ENCODE data around the gene ISL2. TPM values are rescaled to one million over a fixed set of nuclear protein-coding genes. Genes with fewer than 3 reads are reported as not detected.
"Not testable (repeated sequence)": the region's sequence is repeated elsewhere in the genome, so short reads cannot be mapped to it uniquely, and the experiment has no call there.

Gene ISL2
- not detected for total RNA-seq
- long read RNA-seq: 0 reads

- intact Hi-C loops (cut with DNase I): no loop called here
Observed at GRCh38 chr15:76336254-76337058, at the start of gene ISL2. ISL2 (plus strand) TSS chr15:76336773; CDS start chr15:76336884, 111 bp downstream.

GRCh38 chr15:76289582-76289981 is 47.0 kb upstream of the ISL2 start:
- ATAC-seq (ENCODE audit: poor library complexity): no peak
- intact Hi-C loops (cut with DNase I): no loop called here
- DNase-seq: no peak

More at GRCh38 chr15:76336254-76337058, at the start of gene ISL2:
- DNase-seq (peak; percentile 74), ATAC-seq (ENCODE audit: poor library complexity) (no peak)

- DNase-seq (no peak), ATAC-seq (ENCODE audit: poor library complexity) (no peak)
- intact Hi-C loops (cut with DNase I): no loop called here
Observed at GRCh38 chr15:76293361-76293760, 43.2 kb upstream of the ISL2 start.

GRCh38 chr15:76294463-76294862 is 42.1 kb upstream of the ISL2 start:
- intact Hi-C loops (cut with DNase I); DNase-seq: not testable (repeated sequence)
- peak; percentile 62 for ATAC-seq (ENCODE audit: poor library complexity)

GRCh38 chr15:76296849-76297248 is 39.7 kb upstream of the ISL2 start:
- no peak for ATAC-seq (ENCODE audit: poor library complexity)
- DNase-seq: no peak
- intact Hi-C loops (cut with DNase I): no loop called here

GRCh38 chr15:76297951-76298350 is 38.6 kb upstream of the ISL2 start:
- ATAC-seq (ENCODE audit: poor library complexity); intact Hi-C loops (cut with DNase I); DNase-seq: not testable (repeated sequence)

- intact Hi-C loops (cut with DNase I): no loop called here
- no peak for ATAC-seq (ENCODE audit: poor library complexity)
- no peak for DNase-seq
Observed at GRCh38 chr15:76298986-76299385, 37.6 kb upstream of the ISL2 start.

- ATAC-seq (ENCODE audit: poor library complexity) (no peak), DNase-seq (no peak)
- intact Hi-C loops (cut with DNase I): no loop called here
Observed at GRCh38 chr15:76299786-76300185, 36.8 kb upstream of the ISL2 start.

GRCh38 chr15:76303909-76304308 is 32.7 kb upstream of the ISL2 start:
- DNase-seq (no peak), ATAC-seq (ENCODE audit: poor library complexity) (no peak)
- intact Hi-C loops (cut with DNase I): no loop called here

GRCh38 chr15:76309601-76310330 is 26.8 kb upstream of the ISL2 start:
- DNase-seq (no peak), ATAC-seq (ENCODE audit: poor library complexity) (no peak)
- intact Hi-C loops (cut with DNase I): no loop called here

- no peak for DNase-seq
- ATAC-seq (ENCODE audit: poor library complexity): peak; percentile 40
- intact Hi-C loops (cut with DNase I): no loop called here
Observed at GRCh38 chr15:76310475-76311099, 26.0 kb upstream of the ISL2 start.

- intact Hi-C loops (cut with DNase I): no loop called here
- peak; percentile 97 for ATAC-seq (ENCODE audit: poor library complexity)
- peak; percentile 99 for DNase-seq
Observed at GRCh38 chr15:76311100-76311953, 25.2 kb upstream of the ISL2 start, which contains the start of gene ETFA. ETFA (minus strand) TSS chr15:76311469; CDS start chr15:76311388, 81 bp downstream.

GRCh38 chr15:76312540-76313174 is 23.9 kb upstream of the ISL2 start:
- no peak for ATAC-seq (ENCODE audit: poor library complexity)

GRCh38 chr15:76313175-76313567 is 23.4 kb upstream of the ISL2 start:
- intact Hi-C loops (cut with DNase I); DNase-seq; ATAC-seq (ENCODE audit: poor library complexity): not testable (repeated sequence)

More at GRCh38 chr15:76312540-76313174, 23.9 kb upstream of the ISL2 start:
- intact Hi-C loops (cut with DNase I): no loop called here
- DNase-seq: no peak

GRCh38 chr15:76313731-76314130 is 22.8 kb upstream of the ISL2 start:
- no peak for ATAC-seq (ENCODE audit: poor library complexity)
- intact Hi-C loops (cut with DNase I): no loop called here
- no peak for DNase-seq

GRCh38 chr15:76320012-76320411 is 16.6 kb upstream of the ISL2 start:
- DNase-seq (no peak), ATAC-seq (ENCODE audit: poor library complexity) (no peak)
- intact Hi-C loops (cut with DNase I): no loop called here

- intact Hi-C loops (cut with DNase I): no loop called here
- no peak for DNase-seq
- no peak for ATAC-seq (ENCODE audit: poor library complexity)
Observed at GRCh38 chr15:76321171-76321570, 15.4 kb upstream of the ISL2 start.

GRCh38 chr15:76321602-76322001 is 15.0 kb upstream of the ISL2 start:
- intact Hi-C loops (cut with DNase I): no loop called here
- ATAC-seq (ENCODE audit: poor library complexity) (peak; percentile 27), DNase-seq (no peak)
